Stimulated activated CD4-positive, alpha-beta T cell treated with anti-CD3 and anti-CD28 coated beads, Interleukin-12 subunit alpha, Interleukin-12 subunit beta, amount 100 ng/mL, for 48 hours (primary cell): ENCODE data around the gene ABR.

Experiments
- DNase-seq, 3 donors: peaks; one replicate each; pipeline ENCODE4 v3.0.0-alpha.2; 2020; ENCODE audit warnings: low read depth in 2 of 3, low spot score in 1 of 3

The ABR gene

GRCh38 chr17:1011138-1011537 lies 168.6 kb downstream of the ABR start:
- DNase-seq = no peak

GRCh38 chr17:1010586-1010985 lies 169.2 kb downstream of the ABR start:
- DNase-seq = no peak

GRCh38 chr17:1010086-1010450 lies 169.7 kb downstream of the ABR start:
- no peak for DNase-seq

- DNase-seq = no peak
Observed at GRCh38 chr17:1009229-1010085, 170.3 kb downstream of the ABR start.

GRCh38 chr17:1008008-1008761 lies 171.6 kb downstream of the ABR start:
- DNase-seq = no peak

GRCh38 chr17:1007310-1008007 lies 172.3 kb downstream of the ABR start:
- DNase-seq = no peak

GRCh38 chr17:1006054-1006453 lies 173.7 kb downstream of the ABR start:
- no peak for DNase-seq

GRCh38 chr17:1005361-1005946 lies 174.3 kb downstream of the ABR start:
- no peak for DNase-seq

- no peak for DNase-seq
Observed at GRCh38 chr17:1004769-1005295, 174.9 kb downstream of the ABR start.

GRCh38 chr17:1003972-1004768 lies 175.6 kb downstream of the ABR start:
- no peak for DNase-seq

GRCh38 chr17:1003633-1003971 lies 176.2 kb downstream of the ABR start:
- no peak for DNase-seq

GRCh38 chr17:1002771-1003555 lies 176.8 kb downstream of the ABR start:
- no peak for DNase-seq

- DNase-seq = no peak
Observed at GRCh38 chr17:1002412-1002753, 177.4 kb downstream of the ABR start.

GRCh38 chr17:1001640-1002411 lies 178.0 kb downstream of the ABR start:
- no peak for DNase-seq

GRCh38 chr17:1000597-1001461 lies 179.0 kb downstream of the ABR start:
- no peak for DNase-seq

GRCh38 chr17:998111-998510 lies 181.7 kb downstream of the ABR start:
- no peak for DNase-seq

- peak; percentile 88 to 89 (median 89) for DNase-seq
Observed at GRCh38 chr17:996554-997344, 183.0 kb downstream of the ABR start, which contains the start of gene TIMM22. Gene TIMM22, plus strand, starts transcription at chr17:997129. Its CDS starts 14 bp downstream, at chr17:997143.
